HPDE6-E6E7 (cell line): Measurements from ENCODE around the gene SAMD14.
A peak's percentile ranks its signal among the peaks of the same experiment; 100 is the strongest.

ENCODE experiments used
- DNase-seq: peaks from one replicate; pipeline ENCODE4 v3.0.0; 2011; ENCODE audit warnings: missing footprints; ENCODE audit errors: extremely low spot score

SAMD14 gene

DNA sequence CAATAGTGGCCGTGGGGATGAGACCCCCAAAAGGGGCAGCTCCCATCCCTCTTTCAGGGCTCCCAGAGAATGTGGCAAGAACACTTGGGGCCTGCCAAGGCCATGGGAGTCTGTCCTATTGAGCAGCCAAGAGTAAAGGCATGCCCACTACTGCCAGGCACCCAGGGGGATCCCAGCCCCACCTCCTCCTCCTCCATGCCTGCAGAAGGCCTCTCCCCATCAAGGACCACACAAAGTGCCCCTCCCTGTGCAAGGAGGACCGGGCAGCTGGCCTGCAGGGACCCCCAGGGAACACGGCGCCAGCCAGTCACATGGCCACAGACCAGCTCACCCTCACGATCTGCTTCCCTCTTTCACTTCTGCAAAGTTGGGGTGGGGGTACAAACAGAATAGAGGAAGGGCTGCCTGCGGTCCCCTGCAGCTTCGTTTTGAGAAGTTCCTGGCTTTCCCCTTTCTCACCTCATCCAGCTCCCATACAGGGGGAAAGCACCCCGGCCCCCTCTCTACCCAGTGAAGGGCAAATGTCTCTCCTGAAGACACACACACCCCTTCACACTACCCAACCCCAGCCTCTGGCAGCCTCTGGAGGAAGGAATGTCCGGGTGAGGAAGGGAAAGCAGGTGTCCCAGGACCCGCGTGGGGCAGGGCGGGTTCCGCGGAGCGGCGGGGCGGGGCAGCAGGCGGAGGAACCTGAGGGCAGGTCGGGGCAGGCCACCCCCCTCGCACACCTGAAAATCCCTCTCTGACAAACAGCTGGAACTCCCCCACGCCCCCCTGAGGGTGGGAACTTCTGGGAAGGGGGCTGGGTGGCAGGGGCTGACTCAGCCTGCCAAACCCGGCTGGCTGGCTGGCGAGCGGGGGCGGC lies 18.5 kb upstream of the SAMD14 start:
- DNase-seq: peak; percentile 84

DNA sequence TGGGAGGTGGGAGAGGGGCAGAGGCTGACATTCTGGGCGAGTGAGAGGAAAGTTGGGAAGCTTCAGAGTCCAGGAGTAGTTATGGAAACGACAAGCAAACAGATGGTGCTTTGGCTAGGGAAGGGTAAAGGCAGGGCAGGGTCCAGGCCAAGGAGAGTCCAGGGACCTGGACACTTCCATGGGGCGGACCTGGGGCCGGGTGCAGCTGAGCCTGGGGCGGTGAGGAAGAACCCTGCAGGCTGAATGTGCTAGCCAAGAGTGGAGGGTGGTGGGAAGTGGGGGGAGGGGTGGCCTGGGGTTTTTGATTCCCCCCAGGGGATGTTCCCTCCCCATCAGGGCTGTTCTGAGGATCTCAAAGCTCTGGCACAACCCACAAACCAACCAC lies 17.9 kb upstream of the SAMD14 start:
- DNase-seq: no peak

DNA sequence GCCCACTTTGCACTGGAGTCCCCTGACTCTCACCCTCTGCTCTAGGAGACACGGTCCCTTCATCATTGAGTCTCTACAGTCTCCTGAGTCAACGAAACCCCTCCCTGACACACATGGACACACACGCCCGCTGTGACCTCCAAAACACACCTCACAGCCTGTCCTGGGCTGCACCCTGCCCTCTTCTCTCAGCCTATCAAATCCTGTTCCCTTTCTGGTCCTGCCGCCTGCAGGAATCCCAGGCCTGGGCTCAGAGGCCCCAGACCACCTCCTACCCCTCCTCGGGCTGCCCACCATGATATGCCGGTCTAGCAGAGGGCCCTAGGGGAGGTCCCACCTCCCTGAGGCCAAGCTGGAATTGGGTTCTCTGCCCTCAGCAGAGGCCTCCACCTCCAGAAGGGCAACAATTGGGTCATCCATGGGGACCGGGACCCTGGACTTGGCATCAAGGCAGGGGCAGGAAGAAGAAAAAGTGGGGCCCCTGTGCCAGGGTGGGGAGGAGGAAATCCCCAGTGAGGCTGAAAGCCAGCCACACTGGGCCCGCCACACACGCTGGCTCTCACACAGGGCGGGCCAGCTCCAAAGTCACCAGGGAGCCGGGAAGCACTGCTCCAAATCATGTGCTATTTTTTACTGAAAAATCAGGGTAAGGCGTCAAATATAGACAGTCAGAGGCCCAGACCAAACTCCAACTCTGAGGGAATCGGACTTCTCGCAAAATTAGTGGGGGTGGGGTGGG lies 17.1 kb upstream of the SAMD14 start:
- no peak for DNase-seq

DNA sequence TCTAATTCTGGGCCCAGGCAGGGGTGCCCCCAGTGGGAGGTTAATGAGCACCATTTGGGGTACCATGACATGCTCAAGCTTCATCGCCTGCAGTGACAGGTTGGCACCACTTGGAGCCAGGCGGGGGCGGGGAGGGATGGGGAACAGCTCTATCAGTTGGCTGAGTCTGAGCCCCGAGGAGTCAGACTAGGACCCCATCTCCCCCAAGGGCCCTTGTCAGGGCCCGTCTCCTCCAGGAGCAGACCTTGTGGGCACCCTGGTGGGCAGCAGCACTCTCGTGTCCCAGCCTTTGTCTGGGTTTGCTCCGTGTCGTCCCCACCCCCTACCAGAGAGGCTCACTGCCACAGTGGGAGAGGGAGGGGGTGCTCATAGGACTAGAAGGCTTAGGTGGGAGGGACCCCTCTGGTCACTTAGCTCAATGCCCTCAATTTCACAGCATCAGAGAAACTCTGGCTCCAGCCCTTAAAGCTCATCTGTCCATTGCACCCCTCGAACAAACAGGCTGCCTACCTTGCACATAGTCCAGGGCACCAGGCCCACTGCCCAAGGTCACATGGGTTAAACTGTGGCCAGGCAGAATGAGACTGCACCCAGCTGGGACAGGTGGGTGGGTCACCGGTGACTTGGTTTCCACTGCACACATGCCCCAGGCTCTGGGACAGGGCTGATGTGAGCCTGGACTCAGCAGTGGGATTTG lies 16.4 kb upstream of the SAMD14 start:
- DNase-seq: no peak

DNA sequence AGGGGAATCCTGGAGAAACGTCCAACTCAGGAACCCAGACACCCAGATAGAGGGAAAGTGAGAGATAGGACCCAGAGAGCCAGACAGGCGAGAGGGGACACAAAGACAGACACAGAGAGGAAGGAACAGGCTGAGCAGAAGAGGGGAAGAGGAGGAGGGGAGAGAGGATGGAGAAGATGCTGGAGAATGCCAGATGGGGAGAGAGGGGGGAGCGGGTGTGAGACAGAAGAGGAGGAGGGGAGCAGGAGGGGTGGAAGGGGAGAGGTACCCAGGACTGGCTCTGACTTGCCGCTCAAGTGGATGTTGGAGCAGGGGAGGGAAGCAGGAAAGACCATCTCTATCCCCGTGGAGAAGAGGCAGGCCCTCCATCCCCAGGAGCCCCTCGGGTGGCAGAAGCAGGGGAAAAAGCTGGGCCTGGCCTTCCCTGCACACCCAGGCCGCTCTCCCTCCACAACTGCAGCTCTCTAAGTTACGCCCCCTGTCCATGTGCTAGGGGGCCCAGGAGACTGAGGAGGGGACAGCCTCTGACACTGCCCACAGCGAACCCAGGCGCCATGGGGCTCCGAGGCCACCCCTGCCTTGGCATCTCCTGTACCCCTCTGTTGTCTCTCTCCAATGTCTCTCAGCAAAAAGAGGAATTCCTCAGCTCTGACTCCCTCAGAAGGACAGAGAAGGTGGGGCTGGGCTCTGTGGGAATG lies 15.7 kb upstream of the SAMD14 start:
- DNase-seq: no peak

DNA sequence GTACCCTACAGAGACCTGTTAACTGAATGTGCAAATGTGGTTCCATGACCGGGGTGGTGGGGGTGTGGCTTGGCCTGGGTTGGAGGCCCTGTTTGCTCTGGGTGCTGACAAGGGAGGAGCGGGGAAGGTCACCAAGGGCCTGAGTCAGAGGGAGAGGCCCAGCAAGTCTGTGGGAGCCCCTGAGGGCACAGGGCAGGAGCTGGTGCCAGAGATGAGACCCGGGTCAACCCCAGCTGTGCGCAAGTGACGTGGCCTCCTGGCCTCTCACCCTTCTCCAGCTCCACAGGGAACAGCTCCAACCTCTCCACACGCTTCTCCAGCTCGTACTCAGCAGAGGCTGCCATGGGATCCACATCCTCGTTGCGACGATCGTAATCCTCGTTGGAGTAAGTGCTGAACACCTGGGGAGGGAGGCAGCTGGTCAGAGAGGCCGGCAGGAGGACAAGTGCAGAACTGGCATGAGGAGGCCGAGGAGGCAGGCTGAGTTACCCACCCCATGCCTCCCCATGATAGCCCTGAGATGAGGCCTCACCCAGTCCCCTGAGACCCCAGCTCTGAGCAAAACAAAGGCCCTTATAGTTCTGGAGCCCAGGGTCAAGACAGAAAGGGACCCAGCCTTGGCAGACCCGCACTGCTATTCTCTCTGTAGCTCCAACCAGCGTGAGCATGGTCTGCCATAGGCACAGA lies 15.0 kb upstream of the SAMD14 start:
- no peak for DNase-seq

DNA sequence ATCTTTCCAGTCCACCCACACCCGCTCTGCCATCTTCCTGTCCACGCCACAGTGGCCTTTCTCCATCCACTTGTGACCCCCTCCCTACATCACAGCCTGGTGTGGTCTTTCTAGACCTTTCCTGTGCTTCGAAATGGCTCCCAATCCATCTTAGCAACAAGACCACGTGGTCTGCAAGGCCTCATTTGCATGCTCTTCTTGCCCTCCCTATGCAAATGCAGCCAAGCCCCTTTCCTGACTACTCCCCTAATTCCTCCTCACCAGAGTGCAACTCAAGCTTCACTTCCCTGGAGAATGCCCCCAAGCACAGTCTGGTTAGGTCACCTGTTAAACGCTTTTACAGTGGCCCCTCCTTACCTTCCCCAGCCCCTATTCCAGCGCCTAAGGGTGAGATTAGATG lies 14.4 kb upstream of the SAMD14 start:
- DNase-seq: no peak

DNA sequence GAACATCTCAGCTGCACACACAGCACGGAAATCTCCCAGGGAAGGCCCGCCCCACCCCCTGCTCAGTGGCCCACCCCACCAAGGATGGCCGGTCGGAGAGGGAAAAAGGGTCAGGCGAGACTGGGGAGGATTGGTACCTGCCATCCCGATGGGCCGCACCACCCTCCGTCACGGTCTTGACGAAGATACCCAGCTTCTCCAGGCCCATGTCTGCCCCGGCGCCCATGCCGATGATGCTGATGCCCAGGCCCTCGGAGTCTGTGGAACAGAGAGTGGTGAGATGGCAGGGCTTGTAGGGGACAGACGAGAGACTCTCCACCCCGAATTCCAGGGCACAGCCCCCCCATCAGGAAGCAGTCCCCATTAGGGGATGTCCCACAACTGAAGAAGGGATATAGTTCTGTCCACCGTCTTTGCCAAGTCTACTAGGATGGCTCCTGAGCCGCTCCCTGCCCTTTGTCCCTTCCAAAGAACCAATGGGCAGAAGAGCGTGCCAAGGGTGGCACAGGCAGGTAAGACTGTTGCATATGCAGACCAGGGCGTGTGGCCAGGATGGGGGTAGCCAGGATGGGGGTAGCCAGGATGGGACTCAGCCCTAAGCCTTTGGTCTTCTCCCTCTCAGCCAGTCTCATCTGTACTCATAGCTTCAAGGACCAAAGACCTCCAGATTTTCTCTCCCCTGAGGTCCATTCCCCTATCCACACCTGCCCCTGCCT lies 13.7 kb upstream of the SAMD14 start:
- DNase-seq: no peak

DNA sequence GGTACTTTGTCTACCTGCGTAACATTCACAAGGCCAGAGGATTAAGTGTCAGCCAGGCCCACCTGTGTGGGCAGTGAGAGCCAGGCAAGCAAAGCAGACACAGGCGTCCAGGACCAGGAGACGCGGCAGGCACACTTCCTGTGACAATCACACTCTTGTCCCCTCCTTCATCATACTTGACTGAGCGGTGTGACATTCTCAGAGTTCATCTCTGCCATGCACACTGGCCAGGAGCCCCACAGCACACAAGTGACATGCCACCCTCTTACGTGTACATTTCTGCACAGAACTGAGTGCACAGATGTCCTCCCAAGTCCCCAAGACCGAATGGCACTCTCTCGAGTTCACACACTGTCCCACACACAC lies 11.8 kb upstream of the SAMD14 start:
- DNase-seq: no peak

DNA sequence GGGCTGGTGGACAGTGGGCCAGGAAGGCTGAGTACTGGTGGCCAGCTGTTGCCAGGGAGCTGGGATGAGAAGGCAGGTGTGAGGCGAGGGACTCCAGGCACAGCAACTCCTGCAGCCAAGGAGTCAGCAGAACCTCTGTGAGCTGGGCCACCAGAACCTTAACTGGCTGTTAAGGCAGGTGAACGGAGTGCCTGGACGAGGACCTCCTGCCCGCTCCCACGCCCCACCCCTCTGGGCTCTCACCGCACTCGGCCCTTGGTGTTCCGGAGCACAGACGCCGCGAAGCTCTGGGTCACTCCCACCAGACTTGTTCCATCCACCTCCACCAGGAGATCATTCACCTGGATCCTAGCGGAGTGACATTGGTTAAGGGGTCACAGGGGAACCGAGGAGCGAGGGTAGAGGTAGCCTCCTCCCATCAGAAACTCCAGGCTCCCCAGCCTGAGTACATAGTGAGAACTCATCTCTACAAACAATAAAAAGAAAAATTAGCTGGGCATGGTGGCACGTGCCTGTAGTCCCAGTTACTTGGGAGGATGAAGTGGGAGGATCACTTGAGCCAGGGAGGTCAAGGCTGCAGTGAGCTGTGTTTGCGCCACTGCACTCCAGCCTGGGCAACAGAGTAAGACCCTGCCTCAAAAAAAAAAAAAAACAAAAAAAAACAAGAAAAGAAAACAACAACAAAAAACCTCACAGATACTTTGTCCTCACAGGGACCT lies 11.2 kb upstream of the SAMD14 start:
- no peak for DNase-seq

DNA sequence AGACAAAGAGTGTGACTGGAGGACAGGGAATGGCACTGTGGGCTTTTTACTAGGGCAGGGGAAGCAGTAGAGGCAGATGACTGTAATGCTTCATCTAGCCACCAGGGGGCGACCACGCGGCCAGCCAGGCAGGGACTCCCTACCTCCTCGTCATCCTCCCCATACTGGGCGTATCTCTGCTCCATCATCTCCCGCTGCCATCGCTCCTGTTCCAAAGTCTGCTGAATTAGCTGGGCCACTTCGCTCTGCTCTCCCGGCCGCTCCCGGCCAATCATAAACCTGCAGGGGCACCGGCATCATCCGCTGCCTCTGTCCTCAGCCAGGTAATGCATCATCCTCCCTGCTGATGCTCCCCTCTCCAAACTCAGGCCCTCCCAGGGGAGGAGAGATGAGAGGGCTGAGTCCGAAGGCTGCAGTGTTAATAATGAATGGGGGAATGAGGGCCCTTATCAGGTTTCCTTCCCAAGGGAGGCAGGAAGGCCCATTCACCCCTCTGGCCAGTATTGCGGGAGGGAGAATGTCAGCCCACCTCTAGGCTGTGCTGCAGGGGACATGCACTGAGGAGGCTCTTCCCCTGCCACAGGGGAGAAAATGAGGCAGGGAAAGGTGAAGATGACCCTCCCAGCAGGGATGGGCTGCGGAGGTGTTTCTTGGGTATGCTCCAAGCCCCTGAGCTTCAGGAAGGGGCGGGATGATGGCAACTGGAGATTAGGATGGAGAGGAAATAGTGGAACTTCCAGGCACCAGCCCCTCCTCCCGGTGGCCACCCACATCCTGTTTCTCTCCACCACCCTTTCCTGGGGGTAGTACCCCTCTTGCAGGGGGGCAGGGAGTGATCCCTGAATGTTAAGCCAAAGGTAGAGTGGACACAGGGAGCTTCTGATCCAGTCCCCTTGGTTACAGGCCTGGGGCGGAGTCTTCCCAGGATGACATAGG lies 10.3 kb upstream of the SAMD14 start:
- DNase-seq: no peak

DNA sequence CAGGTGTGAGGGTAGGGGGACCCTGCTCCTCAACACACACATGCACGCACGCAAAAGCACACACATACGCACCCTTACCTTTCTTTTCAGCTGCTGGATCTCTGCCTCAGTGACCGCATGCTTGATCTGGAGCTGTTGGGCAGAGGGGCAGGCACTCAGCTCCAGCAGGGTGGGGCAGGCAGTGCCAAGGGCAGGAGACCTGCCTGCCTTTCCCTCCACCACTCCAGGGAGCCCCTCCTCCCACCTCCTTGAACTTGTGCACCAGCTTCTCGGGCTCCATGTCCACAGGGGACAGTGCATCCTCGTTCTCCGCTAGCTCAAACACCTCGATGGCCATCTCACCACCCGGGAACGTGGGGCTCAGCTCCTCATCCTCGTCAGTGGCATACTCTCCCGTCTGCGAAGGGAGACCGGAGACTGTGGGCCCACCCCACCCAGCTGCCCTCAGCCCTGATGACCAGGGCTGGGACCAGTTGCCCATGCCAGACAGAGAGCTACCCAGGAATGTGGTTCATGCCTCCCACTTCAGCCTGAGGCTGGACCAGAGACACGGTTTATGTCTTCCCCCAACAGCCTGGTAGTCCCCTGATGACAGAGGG lies 9.3 kb upstream of the SAMD14 start:
- no peak for DNase-seq

DNA sequence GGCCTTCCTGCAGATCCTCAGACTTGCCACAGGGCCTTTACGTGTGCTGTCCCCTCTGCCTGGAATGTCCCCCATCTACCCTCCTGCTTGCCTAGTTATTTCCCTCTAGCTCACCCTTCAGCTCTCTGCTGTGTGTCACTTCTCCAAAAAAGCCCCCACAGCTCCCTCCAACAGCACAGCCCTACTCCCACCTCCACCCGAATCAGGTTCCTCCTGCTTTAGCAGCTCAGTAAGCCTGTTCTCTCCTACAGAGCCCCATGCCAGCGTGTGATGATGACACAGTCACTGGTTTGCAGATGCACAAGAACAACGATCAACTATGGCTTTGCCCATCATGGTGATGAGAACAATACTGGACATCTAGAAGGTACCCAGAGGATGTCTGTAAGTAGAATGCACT lies 7.1 kb upstream of the SAMD14 start:
- DNase-seq: no peak

DNA sequence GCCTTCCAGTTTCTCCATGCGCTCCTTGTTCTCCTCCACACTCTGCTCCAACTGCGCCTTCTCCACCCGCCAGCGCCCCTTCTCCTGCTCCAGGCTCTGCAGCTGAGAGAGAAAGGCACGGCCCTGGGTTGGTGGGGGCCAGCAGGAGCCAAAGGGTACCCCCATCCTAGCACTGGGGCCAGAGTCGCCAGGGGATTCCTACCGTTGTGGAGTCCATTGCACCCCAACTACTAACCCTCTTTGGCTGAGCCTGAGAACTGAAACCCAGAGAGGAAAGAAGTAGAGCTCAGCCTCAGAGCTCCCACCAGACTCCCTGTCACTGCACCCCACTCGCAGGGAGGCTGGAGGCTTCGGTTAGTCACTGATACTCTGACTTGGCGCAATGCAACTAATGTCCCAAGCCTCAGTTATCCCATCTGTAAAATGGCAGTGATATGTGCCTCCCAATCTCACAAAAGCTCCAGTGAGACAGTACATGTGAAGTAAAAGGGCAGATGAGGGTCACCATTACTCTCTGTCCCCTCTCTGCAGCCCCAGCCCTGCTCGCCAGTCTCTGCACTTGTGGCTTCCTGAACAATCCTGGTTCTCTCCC lies 6.2 kb upstream of the SAMD14 start:
- DNase-seq: no peak

DNA sequence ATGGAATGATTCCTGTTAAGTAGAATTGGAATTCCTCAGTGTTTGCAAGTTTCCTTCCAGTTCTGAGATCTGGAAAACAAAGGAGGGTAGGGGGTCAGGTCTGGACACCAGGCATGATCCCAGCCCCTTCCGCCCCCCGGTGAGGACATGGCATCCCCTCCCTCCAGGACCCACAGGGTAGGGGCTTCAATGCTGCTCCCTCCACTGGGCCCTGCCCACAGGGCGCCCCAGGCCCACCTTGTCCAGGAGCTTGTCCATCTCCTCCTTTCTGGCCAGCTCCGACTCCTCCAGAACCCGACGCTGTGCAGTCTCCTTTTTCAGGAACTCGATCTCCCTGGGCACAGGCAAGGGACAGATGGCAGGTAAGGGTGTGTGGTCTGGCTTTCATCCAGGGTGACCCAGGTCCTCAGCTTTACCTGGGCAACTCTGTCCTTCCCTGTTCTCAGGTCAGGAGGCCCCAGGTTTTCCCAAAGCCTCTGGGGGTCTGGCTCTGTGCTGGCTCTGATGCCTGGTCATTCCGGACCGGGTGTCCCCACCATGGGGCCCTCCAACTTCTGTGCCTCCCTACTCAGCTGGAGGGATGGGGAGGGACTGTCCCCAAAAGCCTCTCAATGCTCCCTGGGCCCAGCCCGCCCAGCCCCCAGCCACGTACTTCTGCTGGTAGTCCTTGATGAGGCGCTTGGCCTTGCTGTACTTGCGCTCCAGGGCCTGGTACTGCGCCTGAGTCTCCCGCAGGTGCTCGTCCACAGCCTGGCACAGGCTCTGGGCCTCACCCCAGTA lies 5.5 kb upstream of the SAMD14 start:
- DNase-seq: no peak

DNA sequence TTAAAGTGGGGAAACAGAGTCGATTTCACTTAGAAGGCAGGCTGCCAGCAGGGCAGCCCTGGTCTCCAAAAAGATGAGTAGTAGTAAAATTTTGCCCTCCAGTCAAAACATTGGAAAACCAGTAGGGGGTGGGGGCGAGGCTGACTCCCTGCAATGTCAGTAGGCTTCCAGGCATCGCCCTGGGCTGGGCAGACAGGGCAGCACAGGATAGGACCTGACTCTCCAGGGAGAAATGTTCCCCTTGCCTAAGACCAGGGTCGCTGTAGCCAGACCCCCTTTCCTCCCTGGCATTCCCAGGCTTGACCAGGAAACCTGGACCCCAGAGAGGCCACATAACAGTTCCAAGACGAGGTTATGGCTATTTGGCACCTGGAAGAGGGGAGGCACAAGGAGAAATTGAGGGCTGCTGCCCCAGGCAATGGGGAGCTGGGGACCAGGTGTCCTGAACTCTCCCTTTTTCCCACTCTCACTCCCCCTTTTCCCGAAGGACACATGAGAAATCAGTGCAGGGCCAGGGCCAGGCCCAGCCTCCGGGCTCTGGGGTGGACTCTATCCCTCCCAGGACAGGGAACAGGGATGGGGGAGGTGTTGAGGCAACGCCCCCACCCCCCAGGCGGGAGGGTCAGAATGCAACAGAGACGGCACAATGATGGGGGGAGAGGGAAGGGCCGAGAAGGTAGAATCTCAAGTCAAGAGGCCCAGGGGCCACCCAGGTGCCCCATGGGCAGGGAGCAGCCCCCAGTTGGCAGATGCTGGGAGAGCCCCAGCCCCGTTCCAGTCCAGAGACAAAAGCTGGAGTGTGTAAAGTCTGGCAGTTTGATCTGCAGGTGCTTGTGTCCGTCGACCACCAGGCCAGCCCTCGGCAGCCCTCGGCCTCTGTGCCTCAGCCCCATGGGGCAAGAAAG lies 4.5 kb upstream of the SAMD14 start:
- DNase-seq: no peak

DNA sequence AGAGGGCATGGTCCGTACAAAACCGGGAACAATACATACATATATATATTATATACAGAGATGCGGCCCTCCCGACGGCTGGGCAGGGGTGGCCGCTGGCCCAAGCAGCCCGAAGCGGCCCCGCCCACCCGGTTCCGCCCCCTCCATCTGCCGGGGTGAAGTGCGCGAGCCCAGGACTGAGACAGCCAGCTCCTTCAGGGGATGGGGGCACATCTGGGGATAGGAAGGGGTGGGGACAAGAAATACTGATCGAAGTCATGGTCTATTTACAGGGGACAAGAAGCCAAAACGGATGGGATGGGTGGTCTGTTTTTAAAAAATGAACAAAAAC lies 3.8 kb upstream of the SAMD14 start:
- DNase-seq: no peak
